GM21381 (cell line): ENCODE data around the gene ROGDI.
"Not testable (repeated sequence)": the region's sequence is repeated elsewhere in the genome, so short reads cannot be mapped to it uniquely, and the experiment has no call there.

Experiments used
- ATAC-seq: cut with Tn5 transposase; IDR thresholded peaks from one replicate; pipeline ENCODE4 v1.9.1; 2021; ENCODE audit warnings: mild to moderate bottlenecking, moderate library complexity; ENCODE audit not compliant: unreplicated experiment

The ROGDI gene

DNA sequence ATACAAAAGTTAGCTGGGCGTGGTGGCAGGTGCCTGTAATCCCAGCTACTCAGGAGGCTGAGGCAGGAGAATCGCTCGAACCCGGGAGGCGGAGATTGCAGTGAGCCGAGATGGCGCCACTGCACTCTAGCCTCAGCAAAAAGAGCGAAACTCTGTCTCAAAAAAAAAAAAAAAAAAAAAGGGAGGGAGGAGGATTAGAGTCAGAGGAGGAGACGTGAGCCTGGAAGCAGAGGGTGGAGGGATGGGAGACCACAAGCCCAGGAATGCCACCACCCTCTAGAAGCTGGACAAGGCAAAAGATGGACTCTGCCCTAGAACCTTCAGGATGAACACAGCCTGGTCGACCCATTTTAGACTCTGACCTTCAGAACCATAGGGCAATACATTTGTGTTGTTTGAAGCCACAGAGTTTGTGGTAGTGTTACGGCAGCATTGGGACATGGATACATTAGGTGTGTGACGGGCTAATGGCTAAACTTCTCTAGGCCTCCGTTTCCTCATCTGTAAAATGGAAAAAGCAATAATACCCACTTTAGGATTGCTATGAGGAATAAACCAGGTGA, 9.4 kb downstream of the ROGDI start:
- ATAC-seq: no peak

GRCh38 chr16:4790871-4791270, 11.6 kb downstream of the ROGDI start:
- no peak for ATAC-seq

DNA sequence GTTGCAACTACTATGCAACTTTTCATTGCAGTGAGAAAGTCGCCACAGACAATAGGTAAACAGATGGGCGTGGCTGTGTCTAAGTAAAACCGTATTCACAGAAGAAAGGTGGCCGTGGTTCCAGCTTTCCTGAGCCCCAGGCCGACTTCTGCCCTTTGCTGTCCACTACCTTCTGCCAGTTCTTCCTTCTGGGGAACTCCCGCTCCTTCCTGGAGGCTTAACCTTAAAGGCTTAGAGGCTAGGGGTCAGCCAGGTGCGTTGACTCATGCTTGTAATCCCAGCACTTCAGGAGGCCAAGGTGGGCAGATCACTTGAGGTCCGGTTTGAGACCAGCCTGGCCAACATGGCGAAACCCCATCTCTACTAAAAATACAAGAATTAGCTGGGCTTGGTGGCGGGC, 12.2 kb downstream of the ROGDI start:
- no peak for ATAC-seq

DNA sequence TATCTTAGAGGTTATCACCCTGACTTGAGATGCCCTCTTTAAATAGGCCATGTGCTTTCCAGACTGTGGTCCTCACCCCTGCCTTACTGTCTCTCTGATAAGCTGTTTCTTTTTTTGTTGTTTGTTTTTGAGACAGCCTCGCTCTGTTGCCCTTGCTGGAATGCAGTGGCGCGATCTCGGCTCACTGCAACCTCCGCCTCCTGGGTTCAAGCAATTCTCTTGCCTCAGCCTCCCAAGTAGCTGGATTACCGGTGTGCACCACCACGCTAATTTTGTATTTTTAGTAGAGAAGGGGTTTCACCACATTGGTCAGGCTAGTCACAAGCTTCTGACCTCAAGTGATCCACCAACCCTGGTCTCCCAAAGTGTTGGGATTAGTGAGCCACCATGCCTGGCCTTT, 13.5 kb downstream of the ROGDI start:
- ATAC-seq: no peak

GRCh38 chr16:4788489-4788889, 13.9 kb downstream of the ROGDI start:
- no peak for ATAC-seq

DNA sequence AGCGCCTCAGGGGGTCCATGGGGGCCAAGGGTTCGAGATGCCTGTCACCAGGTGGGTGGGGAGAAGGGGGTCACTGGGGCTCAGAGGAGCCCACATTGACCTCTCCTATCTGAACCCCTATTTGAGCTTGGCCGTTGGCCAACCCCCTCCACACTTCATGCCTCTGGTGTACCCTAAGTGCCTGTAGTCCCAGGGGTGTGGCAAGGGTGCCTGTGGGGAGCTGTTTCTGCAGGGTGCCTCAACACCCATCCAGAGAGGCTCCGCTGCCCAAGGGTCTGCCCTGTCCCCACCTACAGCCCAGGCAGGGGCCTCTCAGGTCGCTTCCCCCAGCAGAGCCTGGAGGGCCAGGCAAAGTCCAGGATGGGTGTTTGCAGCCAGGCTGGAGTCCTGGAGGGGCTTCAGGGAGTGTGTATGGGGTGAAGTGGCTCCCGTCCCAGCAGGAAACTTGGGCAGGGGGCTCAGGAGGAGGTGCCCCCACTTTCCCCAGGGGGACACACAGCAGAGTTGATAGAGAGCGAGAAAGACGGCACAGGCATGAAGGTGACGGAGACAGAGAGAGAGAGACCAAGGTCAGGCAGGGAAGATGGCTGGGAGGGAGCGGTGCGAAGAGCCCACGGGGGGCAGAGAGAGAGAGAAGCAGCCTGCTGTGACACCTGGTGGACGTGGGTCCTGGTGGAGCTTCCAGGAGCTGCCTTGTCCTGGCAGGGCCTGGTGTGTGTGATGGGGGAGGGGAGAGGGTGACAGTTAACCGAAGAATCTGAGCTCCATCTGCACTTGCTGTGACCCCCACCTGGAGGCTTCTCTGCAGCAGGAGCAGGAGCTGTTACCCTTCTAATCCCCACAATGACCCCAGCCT, 14.6 kb downstream of the ROGDI start, which contains the start of gene SEPTIN12:
Gene SEPTIN12, minus strand, starts transcription at position 719 of the 856 bp plus-strand sequence. Its CDS starts 700 bp downstream, at position 19.
- ATAC-seq: no peak

- ATAC-seq: no peak
These were observed 15.4 kb downstream of the ROGDI start for GRCh38 chr16:4787068-4787467.

DNA sequence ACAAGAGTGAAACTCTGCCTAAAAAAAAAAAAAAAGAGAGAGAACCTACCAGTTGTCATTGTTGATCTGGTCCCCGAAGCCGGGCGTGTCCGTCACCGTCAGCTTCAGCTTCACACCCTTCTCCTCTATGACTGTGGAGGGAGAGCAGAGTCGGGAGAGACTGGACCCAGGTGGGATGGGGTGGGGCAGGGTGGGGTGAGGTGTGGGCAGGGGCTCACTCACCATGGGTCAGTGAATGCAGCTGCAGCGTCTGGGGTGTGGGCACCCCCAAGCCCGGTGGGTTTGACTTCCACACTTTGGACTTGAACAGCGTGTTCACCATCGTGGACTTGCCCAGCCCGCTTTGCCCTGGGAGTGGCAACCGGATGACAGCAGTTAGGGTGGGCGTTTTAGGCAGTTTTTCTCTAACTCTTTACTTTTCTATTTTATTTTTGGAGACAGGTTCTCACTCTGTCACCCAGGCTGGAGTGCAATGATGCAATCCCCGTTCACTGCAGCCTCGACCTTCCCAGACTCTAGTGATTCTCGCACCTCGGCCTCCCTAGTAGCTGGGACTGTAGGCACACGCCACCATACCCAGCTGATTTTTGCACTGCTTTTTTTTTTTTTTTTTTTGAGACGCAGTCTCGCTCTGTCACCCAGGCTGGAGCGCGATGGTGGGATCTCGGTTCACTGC, 16.5 kb downstream of the ROGDI start:
- ATAC-seq: no peak

- not testable (repeated sequence) for ATAC-seq
These were observed 17.9 kb downstream of the ROGDI start for GRCh38 chr16:4784444-4784987.

DNA sequence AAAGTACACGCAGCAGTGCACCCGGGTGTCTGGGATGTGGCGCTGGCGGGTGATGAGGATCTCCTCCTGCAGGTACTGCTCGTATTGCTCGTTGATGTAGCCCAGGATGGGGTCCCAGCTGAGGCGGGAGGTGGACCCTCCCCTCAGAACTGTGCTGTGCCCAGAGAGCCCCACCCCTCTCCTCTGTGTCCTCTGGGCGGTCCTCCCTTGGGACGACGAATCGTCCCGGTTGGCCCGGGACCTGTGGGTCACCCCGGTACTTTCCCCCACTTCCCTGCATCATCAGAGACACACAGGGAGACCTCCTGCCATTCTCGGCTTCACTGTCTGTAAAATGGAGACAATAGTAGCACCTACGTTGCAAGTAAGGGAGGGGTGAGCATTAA, 18.5 kb downstream of the ROGDI start:
- no peak for ATAC-seq

- ATAC-seq: no peak
These were observed 19.0 kb downstream of the ROGDI start for GRCh38 chr16:4783251-4783950.

DNA sequence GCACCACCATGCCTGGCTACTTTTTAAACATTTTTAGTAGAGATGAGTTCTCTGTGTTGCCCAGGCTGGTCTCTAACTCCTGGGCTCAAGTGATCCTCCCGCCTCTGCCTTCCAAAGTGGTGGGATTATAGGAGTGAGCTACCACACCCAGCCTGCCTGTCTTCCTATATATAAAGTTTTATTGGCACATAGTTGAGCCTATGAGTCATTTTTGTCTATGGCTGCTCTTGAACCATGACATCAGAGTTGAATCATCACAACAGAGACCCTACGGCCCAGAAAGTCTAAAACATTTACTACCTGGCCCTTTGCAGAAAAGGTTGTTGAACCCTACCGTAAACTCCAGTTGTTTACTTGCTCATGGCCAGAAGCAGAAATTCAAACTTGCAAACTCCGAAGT, 22.2 kb downstream of the ROGDI start:
- ATAC-seq: no peak

GRCh38 chr16:4778050-4778392, 24.4 kb downstream of the ROGDI start:
- ATAC-seq: no peak

DNA sequence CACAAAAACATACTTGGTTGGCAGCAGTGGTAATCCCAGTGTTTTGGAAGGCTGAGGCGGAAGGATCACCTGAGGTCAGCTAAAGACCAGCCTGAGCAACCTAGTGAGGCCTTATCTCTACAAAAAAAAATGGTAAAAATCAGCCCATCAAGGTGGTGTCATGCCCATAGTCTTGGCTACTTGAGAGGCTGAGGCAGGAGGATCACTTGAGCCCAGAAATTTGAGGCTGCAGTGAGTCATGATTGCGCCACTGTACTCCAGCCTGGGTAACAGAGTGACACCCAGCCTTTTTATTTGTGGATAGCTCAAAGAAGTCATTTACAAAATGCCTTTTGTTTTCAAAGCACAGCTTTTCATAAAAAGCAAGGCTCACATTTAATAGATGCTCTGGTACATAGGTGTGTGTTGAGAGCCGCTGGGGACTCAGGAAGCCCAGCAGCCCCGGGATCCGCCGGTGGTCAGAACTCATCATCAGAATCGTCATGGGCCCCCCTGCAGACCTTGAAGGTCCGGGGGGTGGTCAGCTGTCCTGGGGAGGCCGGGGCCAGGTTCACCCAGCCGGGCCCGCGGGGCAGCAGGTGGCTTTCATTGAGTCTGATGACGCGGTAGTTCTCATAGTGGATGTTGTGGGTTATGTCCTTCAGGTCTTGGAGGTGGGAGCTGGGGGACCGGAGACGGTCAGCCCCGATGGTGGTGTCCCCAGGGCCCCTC, 24.9 kb downstream of the ROGDI start:
- ATAC-seq: no peak

- ATAC-seq: no peak
These were observed 26.2 kb downstream of the ROGDI start for GRCh38 chr16:4776141-4776705.

- no peak for ATAC-seq
These were observed 27.4 kb downstream of the ROGDI start for GRCh38 chr16:4775005-4775404.

GRCh38 chr16:4772351-4772750, 30.1 kb downstream of the ROGDI start:
- ATAC-seq: no peak

DNA sequence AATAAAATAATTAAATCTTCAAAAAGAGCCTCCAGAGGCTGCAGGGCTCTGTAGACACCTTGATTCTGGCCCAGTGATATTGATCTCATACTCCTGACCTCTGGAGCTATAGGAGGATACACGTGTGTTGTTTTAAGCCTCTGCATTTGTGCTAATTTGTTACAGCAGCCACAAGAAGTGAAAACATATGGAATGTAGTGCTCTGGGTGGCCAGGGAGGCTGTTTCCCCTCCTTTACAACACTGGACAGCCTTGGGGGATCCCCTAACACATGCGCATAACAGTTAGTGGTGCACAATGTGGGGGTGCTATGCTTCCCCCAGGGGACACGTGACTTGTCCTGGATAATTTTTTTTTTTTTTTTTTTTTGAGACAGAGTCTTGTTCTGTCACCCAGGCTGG, 30.8 kb downstream of the ROGDI start:
- no peak for ATAC-seq

DNA sequence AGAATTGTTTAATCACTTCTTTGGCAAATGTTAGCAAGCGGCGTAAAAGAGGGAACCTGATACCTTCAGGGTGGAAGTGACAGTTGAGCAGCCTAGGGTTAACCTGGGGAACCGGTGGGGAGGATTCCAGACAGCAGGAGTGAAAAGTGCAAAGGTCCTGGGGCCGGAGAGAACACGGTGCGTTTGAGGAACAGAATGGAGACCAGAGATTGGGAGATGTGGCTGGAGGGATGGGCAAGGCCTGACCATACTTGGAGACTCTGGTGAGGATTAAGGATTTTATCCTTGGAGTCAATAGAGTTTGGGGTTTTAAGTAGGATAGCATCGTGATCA, 33.2 kb downstream of the ROGDI start:
- ATAC-seq: no peak

- ATAC-seq: peak; percentile 54
These were observed 33.7 kb downstream of the ROGDI start for GRCh38 chr16:4768549-4769305.
